GM19372 (cell line): ENCODE measurements around the gene EXD3.
A peak's percentile ranks its signal among the peaks of the same experiment; 100 is the strongest.
"Not testable (repeated sequence)": the region's sequence is repeated elsewhere in the genome, so short reads cannot be mapped to it uniquely, and the experiment has no call there.

Experiments
- ATAC-seq: cut with Tn5 transposase; IDR thresholded peaks from one replicate; pipeline ENCODE4 v1.9.1; 2021; ENCODE audit warnings: mild to moderate bottlenecking, low read depth, moderate library complexity; ENCODE audit not compliant: unreplicated experiment

The EXD3 gene

GRCh38 chr9:137458194-137459151 is 35.5 kb upstream of the EXD3 start:
- peak; percentile 7 for ATAC-seq

DNA sequence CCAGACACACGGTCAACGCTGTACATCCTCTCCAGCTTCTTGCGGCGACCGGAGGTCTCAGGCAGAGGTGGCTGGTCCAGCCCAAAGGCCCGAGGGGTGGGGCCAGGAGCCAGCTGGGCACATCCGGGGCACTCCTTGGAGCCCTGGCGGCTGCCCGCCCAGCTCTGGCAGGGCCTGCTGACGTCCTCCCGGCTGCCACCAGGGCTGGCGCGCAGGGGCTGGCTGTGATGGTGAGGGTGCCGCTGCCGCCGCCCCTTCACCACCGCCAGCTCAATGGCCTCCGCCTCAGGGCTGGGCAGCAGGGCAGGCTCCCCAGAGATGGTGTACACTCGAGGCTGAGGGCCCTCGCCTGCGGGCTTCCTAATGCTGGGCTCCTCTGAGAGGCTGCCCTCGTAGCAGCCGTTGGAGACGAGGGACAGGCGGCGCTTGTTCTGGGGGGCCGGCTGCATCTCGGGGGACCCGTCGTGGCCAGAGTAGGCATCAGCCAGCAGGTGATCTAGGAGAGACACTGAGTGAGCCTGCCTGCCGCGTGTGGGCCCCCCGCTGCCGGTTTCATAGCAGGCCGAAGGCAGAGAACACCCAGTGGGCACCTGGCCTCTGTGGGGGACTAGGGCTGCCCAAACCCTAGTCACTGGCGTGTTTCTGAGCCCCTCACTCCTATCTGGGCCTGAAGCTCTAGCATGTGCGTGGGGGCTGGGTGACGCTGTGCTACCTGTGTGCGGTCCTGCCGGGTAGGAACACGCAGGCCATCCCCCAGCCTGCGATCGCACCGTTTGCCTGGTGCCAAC is 34.6 kb upstream of the EXD3 start:
- ATAC-seq, result no peak

DNA sequence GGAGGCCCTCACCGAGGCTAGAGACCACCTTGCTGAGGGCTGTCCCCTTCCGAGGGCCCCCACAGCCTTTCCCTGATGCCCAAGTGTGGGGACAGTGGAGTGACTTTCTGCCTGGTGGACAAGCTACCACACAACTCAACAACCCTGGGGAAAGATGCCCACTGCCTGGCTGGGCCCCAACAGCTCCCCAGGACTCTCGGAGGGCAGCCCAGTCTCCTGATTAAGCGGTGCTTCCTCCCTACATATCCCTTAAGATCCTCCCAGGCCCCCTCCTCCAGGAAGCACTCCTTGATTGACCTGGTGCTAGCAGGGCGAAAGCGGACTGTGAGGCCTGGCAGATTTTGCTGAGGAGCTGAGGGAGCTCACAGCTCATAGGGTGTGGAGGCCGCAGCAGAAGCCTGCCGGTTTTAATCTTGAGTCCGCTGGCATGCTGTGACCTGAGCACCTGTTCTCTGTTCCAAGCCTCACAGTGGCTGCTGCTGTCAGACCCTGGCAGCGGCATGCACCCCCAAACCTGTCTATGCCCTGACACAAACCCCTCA is 34.0 kb upstream of the EXD3 start:
- ATAC-seq, result no peak

- ATAC-seq, result no peak
These were observed 33.3 kb upstream of the EXD3 start for GRCh38 chr9:137456061-137456863.

DNA sequence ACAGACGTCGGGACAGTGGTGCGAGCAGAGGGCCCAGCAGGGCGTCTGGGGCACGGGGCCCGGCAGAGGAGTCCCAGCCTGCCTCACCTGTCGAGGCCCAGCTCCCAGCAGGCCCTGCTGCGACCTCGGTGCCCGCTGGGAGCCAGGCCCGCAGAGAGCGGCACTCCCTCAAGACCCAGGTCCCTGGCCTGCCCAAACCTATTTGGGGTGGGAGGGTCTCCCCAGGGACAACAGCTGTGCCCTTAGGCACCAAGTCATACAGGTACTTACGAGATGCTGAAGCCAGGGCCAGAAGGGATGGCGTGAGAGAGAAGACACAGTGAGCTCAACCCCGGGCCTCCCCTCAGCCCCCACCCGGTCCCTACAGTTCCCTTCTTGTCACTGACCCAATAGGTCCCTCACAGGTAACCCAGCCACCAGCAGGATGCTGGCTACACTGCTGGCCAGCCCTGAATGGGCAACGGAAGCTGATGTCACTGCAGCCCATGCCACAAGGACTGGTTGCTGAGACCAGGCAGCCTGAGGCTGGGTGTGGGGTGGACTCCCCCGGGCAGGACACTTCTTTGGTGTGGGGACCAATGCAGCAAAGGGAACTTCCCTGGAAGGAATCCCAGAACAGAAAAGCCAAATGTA is 32.5 kb upstream of the EXD3 start:
- ATAC-seq, result no peak

- no peak for ATAC-seq
These were observed 31.8 kb upstream of the EXD3 start for GRCh38 chr9:137454597-137455358.

DNA sequence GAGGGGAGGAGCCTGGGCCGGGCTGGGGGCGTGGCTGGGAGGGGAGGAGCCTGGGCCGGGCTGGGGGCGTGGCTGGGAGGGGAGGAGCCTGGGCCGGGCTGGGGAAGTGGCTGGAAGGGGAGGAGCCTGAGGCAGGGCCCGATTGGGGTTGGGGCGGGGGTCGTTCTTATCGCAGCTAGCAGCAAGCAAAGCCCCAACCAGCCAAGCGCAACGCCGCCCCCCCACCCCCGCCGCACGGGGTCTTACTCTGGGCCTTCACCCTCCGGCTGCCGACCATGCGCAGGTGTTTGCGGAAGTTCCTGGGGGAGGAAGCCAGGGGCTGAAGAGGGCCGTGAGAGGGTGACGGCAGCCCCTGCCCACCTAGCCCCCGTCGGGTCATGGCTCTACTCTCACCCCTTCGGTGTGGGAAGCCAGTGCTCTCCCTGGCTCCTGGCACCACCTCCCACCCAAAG is 31.2 kb upstream of the EXD3 start:
- ATAC-seq, result no peak

DNA sequence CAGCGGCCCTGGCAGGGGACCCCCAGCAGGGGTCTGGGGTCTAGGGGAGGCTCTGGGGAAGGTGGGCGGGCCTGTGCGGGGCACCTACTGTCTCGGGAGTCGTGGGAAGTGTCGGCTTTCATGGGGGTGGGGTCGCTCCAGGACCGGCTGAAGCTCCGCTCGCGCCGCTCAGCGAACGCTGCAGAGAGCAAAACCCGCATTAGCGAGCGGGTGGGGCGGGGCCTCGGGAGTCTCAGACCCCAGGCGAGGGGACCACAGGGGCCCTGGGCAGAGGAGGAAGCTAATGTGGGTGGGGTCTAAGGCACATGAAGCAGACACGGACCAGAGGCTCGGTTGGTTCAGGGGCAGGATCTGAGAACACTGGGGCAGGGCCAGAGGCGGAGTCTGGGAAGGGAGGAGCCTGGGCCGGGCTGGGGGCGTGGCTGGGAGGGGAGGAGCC is 30.7 kb upstream of the EXD3 start:
- no peak for ATAC-seq

- no peak for ATAC-seq
These were observed 30.0 kb upstream of the EXD3 start for GRCh38 chr9:137452761-137453642.

- ATAC-seq, result no peak
These were observed 29.2 kb upstream of the EXD3 start for GRCh38 chr9:137452006-137452760.

DNA sequence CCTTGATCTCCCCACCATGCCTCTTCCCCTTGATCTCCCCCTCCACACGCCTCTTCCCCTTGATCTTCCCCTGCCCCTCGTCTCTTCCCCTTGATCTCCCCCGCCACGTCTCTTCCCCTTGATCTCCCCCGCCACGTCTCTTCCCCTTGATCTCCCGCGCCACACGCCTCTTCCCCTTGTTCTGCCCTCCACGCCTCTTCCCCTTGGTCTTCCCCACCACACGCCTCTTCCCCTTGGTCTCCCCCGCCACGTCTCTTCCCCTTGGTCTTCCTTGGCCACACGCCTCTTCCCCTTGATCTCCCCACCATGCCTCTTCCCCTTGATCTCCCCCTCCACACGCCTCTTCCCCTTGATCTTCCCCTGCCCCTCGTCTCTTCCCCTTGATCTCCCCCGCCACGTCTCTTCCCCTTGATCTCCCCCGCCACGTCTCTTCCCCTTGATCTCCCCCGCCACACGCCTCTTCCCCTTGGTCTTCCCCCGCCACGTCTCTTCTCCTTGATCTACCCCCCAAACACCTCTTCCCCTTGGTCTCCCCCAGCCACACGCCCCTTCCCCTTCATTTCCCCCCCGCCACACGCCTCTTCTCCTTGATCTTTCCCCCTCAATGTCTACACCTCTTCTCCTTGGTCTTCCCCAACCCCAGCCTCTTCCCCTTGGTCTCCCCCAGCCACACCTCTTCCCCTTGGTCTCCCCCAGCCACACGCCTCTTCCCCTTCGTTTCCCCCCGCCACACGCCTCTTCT is 28.5 kb upstream of the EXD3 start:
- ATAC-seq, result not testable (repeated sequence)

DNA sequence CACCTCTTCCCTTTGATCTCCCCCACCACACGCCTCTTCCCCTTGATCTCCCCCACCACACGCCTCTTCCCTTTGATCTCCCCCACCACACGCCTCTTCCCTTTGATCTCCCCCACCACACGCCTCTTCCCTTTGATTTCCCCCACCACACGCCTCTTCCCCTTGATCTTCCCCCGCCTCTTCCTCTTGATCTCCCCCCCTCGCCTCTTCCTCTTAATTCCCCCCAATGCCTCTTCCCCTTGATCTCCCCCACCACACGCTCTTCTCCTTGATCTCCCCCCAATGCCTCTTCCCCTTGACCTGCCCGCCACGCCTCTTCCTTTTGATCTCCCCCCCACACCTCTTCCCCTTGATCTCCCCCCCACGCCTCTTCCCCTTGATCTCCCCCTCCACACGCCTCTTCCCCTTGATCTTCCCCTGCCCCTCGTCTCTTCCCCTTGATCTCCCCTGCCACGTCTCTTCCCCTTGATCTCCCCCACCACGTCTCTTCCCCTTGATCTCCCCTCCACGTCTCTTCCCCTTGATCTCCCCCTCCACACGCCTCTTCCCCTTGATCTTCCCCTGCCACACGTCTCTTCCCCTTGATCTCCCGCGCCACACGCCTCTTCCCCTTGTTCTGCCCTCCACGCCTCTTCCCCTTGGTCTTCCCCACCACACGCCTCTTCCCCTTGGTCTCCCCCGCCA is 27.7 kb upstream of the EXD3 start:
- ATAC-seq, result not testable (repeated sequence)

DNA sequence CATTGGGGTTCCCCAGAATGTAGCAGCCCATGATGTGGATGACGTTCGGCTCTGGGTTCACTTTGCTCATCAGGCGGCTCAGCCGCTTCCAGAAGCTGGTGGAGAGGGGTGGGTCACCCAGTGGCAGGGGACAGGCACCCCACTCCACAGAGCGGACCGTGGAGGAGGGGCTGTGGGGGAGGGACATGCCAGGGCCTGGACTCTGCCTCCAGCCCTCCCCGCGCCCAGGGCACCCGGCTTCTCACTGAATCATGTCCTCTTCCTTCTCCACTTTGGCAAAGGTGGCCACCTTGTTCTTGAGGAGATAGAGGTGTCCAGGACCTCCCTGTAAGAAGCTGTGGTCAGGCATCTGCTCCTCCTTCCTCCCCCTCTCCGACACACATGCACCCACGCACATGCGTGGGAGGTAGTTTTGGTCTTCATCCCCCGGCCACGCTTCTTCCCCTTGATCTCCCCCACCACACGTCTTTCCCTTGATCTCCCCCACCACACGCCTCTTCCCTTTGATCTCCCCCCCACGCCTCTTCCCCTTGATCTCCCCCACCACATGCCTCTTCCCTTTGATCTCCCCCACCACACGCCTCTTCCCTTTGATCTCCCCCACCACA is 27.1 kb upstream of the EXD3 start:
- no peak for ATAC-seq

DNA sequence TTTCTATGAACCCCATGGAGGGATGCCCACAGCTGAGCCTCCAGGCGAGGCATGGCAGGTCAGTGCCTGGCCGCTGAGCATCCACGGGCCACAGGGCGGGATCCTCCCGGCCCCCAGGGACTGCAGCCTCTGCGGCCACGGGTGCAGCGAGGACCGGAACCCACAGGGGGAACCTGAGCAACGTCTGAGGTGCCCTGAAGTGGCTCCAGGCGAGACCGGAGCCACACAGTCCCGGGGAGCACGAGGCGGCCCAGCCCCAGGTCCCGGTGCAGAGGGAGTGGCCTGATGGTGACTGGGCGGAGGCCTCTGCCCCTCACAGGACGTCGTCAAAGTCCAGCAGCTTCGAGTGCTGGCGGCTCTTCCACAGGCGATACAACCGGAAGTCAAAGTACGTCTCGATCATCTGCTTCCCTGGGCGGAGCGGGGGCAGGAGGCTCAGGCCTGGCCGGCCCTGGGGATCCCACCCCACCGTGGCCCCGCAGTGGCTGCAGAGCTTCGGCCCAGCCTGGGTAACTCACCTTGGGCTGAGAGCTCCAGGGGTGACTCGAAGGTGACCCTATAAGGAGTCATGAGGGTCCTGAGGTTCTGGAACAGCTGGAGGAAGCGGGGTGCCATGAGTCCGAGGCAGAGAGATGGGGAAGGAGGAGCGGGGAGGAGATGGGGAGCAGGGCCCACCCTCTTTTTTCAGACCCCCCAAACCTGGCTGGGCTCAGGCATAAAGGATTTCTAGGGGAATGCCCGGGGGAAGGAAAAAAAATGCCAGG is 26.3 kb upstream of the EXD3 start:
- no peak for ATAC-seq

DNA sequence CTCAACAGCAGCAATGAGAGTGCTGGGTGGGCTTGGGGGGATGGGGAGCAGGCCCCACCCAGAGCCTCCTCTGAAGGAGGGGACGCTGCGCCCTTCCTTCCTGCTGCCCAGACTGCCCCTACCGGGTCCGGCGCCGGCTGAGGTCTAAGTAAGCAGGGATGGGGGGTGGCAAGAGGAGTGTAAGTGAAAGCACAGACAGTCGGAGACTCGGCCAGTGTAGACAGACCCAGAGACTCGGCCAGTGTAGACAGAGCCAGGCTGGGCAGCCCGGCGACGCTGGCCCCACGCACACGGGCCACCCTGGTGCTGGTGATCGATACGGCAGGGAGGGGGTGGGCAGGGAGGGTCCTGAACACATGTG is 25.6 kb upstream of the EXD3 start:
- no peak for ATAC-seq
